Keratinocyte (primary cell): ENCODE results near the gene SLC1A2. TPM values are rescaled to one million over a fixed set of nuclear protein-coding genes. Genes with fewer than 3 reads are reported as not detected.

Experiments used
- DNase-seq: peaks from one replicate; pipeline ENCODE4 v3.0.0-alpha.2; 2011; ENCODE audit warnings: low read depth, missing footprints, low spot score
- FAIRE-seq: peaks from 2 replicates; lab custom pipeline; 2011; peaks lifted over from hg19 to GRCh38; lab: Jason Lieb, UNC
- H2AFZ ChIP-seq: 2 replicates; pipeline ENCODE4 v1.6.0; 2012; ENCODE audit warnings: low read length, control low read depth, inconsistent platforms; ENCODE audit not compliant: control insufficient read depth
- H3K27ac ChIP-seq: 2 replicates; pipeline ENCODE4 v1.5.1; 2011; ENCODE audit warnings: low read length; ENCODE audit not compliant: control insufficient read depth, insufficient read depth
- H3K27me3 ChIP-seq: 3 replicates; pipeline ENCODE4 v1.6.0; 2011; ENCODE audit warnings: low read length; ENCODE audit not compliant: control insufficient read depth, insufficient read depth; ENCODE audit errors: extremely low read depth
- H3K36me3 ChIP-seq, 2 experiments: 2 replicates in 1 of 2; 3 replicates in 1 of 2; pipeline ENCODE4 v1.5.1; 2011; ENCODE audit warnings: low read length in 2 of 2, mild to moderate bottlenecking in 1 of 2; ENCODE audit not compliant: control insufficient read depth in 2 of 2, insufficient read depth in 2 of 2; ENCODE audit errors: extremely low read depth in 1 of 2
- H3K4me1 ChIP-seq: 3 replicates; pipeline ENCODE4 v1.5.1; 2011; ENCODE audit warnings: low read length; ENCODE audit not compliant: control insufficient read depth, insufficient read depth; ENCODE audit errors: extremely low read depth
- H3K4me2 ChIP-seq: 3 replicates; pipeline ENCODE4 v1.6.0; 2011; ENCODE audit warnings: low read depth, low read length; ENCODE audit not compliant: control insufficient read depth, insufficient read depth; ENCODE audit errors: extremely low read depth
- H3K4me3 ChIP-seq, 3 experiments: fragments of 200-600 bp in 1 of 3; sonication (generic) in 1 of 3; 2 replicates in 2 of 3; 3 replicates in 1 of 3; pipeline ENCODE4 v1.5.1; 2011 to 2016; ENCODE audit warnings: low read length in 3 of 3, mild to moderate bottlenecking in 3 of 3, control low read depth in 2 of 3, inconsistent platforms in 1 of 3, low read depth in 1 of 3, mixed read lengths in 1 of 3, mixed run types in 1 of 3, moderate library complexity in 1 of 3; ENCODE audit not compliant: control insufficient read depth in 2 of 3, insufficient read depth in 2 of 3; ENCODE audit errors: extremely low read depth in 1 of 3
- H3K79me2 ChIP-seq: 2 replicates; pipeline ENCODE4 v1.6.0; 2012; ENCODE audit warnings: low read length; ENCODE audit not compliant: control insufficient read depth, insufficient read depth
- H3K9ac ChIP-seq: 3 replicates; pipeline ENCODE4 v1.6.0; 2011; ENCODE audit warnings: low read length; ENCODE audit not compliant: control insufficient read depth, insufficient read depth; ENCODE audit errors: extremely low read depth
- H3K9me1 ChIP-seq: 3 replicates; pipeline ENCODE4 v1.6.0; 2011; ENCODE audit warnings: low read length; ENCODE audit not compliant: control insufficient read depth, insufficient read depth; ENCODE audit errors: extremely low read depth
- H3K9me3 ChIP-seq: 2 replicates; pipeline ENCODE4 v1.5.1; 2012; ENCODE audit warnings: low read depth, low read length; ENCODE audit not compliant: control insufficient read depth
- H4K20me1 ChIP-seq: 3 replicates; pipeline ENCODE4 v1.6.0; 2011; ENCODE audit warnings: low read length; ENCODE audit not compliant: control insufficient read depth, insufficient read depth; ENCODE audit errors: extremely low read depth
- CTCF ChIP-seq, 3 experiments: IDR thresholded peaks in 1 of 3; conservative IDR thresholded peaks in 1 of 3; optimal IDR thresholded peaks in 1 of 3; 2 replicates in 2 of 3; 3 replicates in 1 of 3; pipeline versions ENCODE3 to v1.5.1; 2011; ENCODE audit warnings: low read length in 3 of 3, mild to moderate bottlenecking in 3 of 3, moderate library complexity in 2 of 3, control low read depth in 1 of 3, inconsistent platforms in 1 of 3; ENCODE audit not compliant: insufficient read depth in 2 of 3; ENCODE audit errors: extremely low read depth in 1 of 3
- EZH2 ChIP-seq: IDR thresholded peaks from one replicate; pipeline ENCODE4 v1.6.1; 2012; ENCODE audit warnings: inconsistent platforms, mild to moderate bottlenecking, low read length, moderate library complexity
- dilution Hi-C: fragments of 300-500 bp; cut with MboI; formaldehyde crosslinking; loops from one replicate; pipeline ENCODE4 v1.7.0; 2020; ENCODE audit warnings: low sequenced_read_pairs; ENCODE audit not compliant: extremely low pct_ligation_motif_present
- polyA plus RNA-seq, 5 experiments: library from polyadenylated mRNA; depleted of rRNA in 3 of 5; stranded (reverse) in 3 of 5; stranded (forward) in 1 of 5; unstranded in 1 of 5; fragments of >200 nt; gene quantifications; 1 replicate in 1 of 5; 2 replicates in 3 of 5; 3 replicates in 1 of 5; pipeline versions ENCODE4 v1.2.1 to v1.2.3, GENCODE V29; 2011 to 2012; ENCODE audit warnings: missing spikeins in 2 of 5, low read depth in 1 of 5, low replicate concordance in 1 of 5

Gene SLC1A2
- polyA plus RNA-seq, 1 donor (not counting 4 experiments of a cell fraction or from before 2014, with no cell fraction given): under 0.01 TPM

GRCh38 chr11:35414311-35414710, 5.0 kb downstream of the SLC1A2 start:
- FAIRE-seq: no peak
- no peak overlapping the region for H2AFZ ChIP-seq
- H3K4me2 ChIP-seq: no peak overlapping the region
- H3K4me1 ChIP-seq: no peaks in the 10 kb centered on the region
- peaks cover 46% of the 10 kb centered on the region for H3K27me3 ChIP-seq
- no peak for DNase-seq
- H3K79me2 ChIP-seq: no peaks in the 10 kb centered on the region
- H3K9ac ChIP-seq: no peak overlapping the region
- H3K9me1 ChIP-seq: no peaks in the 10 kb centered on the region
- dilution Hi-C loops: no loop called here
- no peaks in the 10 kb centered on the region for H3K9me3 ChIP-seq
- no peaks in the 10 kb centered on the region for H4K20me1 ChIP-seq
- no peak overlapping the region for H3K27ac ChIP-seq
- no peak overlapping the region for H3K4me3 ChIP-seq
- no peaks in the 10 kb centered on the region for H3K36me3 ChIP-seq
- TF ChIP-seq EZH2: no peak
- no peak for TF ChIP-seq CTCF (optimal IDR thresholded peaks at IDR 0.05 in 1 of 3, IDR thresholded peaks at IDR 0.05 in 1 of 3, conservative IDR thresholded peaks at IDR 0.05 in 1 of 3; ENCODE audit: extremely low read depth in 1 of 3, insufficient read depth in 2 of 3, low read length in 3 of 3)

GRCh38 chr11:35413598-35413997, 5.8 kb downstream of the SLC1A2 start:
- no peak for TF ChIP-seq EZH2
- TF ChIP-seq CTCF (optimal IDR thresholded peaks at IDR 0.05 in 1 of 3, IDR thresholded peaks at IDR 0.05 in 1 of 3, conservative IDR thresholded peaks at IDR 0.05 in 1 of 3; ENCODE audit: extremely low read depth in 1 of 3, insufficient read depth in 2 of 3, low read length in 3 of 3): no peak
- Histone ChIP-seq H3K79me2 (no peaks in the 10 kb centered on the region), H4K20me1 (no peaks in the 10 kb centered on the region), H2AFZ (no peak overlapping the region), H3K4me3 (no peak overlapping the region), H3K27ac (no peak overlapping the region), H3K9me3 (no peaks in the 10 kb centered on the region), H3K9me1 (no peaks in the 10 kb centered on the region), H3K4me2 (no peak overlapping the region), H3K36me3 (no peaks in the 10 kb centered on the region), H3K9ac (no peak overlapping the region), H3K4me1 (no peaks in the 10 kb centered on the region), H3K27me3 (peaks cover 39% of the 10 kb centered on the region)
- FAIRE-seq: no peak
- no peak for DNase-seq
- dilution Hi-C loops: no loop called here
